Posterior vena cava (tissue), 2 donors: Measurements from ENCODE around the gene STX4. TPM values are rescaled to one million over a fixed set of nuclear protein-coding genes. Genes with fewer than 3 reads are reported as not detected.

Source experiments
- DNase-seq: peaks from one replicate; pipeline ENCODE4 v3.0.0-alpha.2; 2020; ENCODE audit warnings: low spot score
- intact Hi-C, 2 donors: fragments of 100-400 bp; cut with DNase I; formaldehyde crosslinking; loops; one replicate each; pipeline versions ENCODE4 v1.14.1 to v1.14.2; 2022 to 2023
- long read RNA-seq, 2 donors: library from polyadenylated mRNA; unstranded; transcript quantifications; one replicate each; pipeline ENCODE4 v2.0.0, GENCODE V29; 2020 to 2021
- total RNA-seq, 2 donors: library from RNA; stranded (reverse); fragmentation: NEBNext Ultra II Directional; extraction: Animal tissue kit (Norgen Biotek cat#: 25700); gene quantifications; one replicate each; pipeline ENCODE4 v1.2.1, GENCODE V29; 2021
- donor health status: DM: yes; HTN: yes; CAD: no.
- donor health status: DM: yes; HTN: yes; CAD: no.

The STX4 gene, protein sequence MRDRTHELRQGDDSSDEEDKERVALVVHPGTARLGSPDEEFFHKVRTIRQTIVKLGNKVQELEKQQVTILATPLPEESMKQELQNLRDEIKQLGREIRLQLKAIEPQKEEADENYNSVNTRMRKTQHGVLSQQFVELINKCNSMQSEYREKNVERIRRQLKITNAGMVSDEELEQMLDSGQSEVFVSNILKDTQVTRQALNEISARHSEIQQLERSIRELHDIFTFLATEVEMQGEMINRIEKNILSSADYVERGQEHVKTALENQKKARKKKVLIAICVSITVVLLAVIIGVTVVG
- 10 to 100 TPM; 54.4 to 75.4 TPM for total RNA-seq
- long read RNA-seq, donor 1, transcript STX4-201 (11 exons, 1,481 nt), result major isoform, 7 of 16 reads
- long read RNA-seq, donor 1, partial matches to known transcripts, result 3 of 16 reads
- long read RNA-seq, donor 1, other reads (novel, unspliced or antisense), result 5 of 16 reads
- long read RNA-seq, donor 2, transcript STX4-201 (11 exons, 1,481 nt), result major isoform, 51 of 77 reads
- long read RNA-seq, donor 2, partial matches to known transcripts, result 9 of 77 reads
- long read RNA-seq, donor 2, other reads (novel, unspliced or antisense), result 15 of 77 reads

DNA sequence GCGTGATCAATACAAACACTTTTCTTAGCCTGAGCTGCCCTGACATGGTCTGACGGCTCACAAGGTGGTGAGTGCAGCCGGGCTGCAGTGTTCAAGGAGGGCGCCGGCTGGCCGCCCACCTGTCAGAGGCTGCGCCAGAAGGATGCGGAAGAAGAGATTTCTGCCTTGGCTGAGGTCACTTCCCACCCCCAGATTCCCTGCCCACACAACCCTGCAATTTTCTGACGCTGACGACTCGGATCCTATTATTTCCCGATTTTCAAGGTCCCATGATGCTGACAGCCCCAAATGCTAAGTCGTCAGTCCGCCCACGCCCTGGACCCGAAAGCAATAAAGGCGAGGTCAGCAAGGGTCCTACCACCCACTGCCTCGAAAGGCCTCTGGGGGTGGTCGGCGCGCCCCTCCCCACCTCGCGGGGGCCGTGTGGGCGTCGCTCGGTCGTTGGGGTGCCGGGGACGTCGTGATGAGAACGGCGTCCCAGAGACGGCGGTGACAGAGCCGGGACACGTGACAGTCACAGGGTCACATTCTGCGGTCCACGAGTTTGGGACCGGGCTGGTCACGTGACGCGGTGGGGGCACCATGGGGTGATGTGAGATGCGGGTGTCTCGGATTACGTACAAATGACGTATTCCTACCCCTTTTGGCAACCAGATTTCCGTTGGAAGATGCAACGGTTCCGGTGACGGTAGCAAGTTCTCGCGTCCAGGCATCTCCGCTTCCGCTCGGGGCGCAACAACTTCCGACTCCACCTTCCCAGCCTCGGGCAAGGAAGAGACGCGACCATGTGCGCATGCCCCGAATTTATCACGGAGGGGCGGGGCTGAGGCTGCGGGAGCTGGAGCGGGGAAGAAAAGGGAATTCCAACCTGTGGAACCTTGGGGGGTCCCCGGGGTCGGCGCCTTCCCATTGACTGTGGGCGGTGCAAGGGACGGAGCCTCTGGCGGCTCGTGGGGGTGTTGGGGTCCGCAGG, at the start of gene STX4:
STX4 (plus strand) TSS at position 823 of the 973 bp plus-strand sequence. CDS start 248 bp downstream, outside the sequence.
- DNase-seq, result peak; percentile 100
- intact Hi-C loops, result loop anchor here in 1 of 2 donors (5.0 kb wide), 1 partner anchor 36 kb away; no protein-coding TSS in a partner anchor

DNA sequence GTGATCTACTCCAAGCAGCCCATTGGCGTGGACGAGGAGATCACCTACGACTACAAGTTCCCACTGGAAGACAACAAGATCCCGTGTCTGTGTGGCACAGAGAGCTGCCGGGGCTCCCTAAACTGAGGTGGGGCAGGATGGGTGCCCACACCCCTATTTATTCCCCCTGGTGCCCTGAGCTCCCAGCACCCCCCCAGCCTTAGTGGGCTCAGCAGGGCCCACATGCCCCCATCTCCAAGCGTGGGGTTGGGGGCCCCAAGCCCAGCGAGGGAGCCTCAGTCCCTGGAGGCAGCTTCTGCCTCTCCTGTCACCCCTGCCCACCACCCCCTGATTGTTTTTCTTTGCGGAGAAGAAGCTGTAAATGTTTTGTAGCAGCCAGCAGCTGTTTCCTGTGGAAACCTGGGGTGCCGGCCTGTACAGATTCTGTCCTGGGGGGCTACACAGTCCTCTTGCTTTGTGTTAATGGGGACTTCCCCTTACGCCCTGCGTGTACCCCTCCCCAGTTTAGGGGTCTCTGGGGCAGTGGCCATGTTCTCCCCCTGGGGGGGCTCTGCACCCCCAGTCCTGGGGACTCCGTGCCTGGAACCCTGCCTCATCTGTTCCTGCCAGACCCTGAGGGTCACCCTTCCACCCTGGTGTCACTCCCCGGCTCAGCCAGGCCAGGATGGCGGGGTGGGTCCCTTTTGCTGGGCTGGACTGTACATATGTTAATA, 49.3 kb upstream of the STX4 start:
- intact Hi-C loops, result loop anchor here in 1 of 2 donors (10.0 kb wide), 3 partner anchors 111 to 881 kb away; partner anchors contain the start of genes ARMC5 and VKORC1
- no peak for DNase-seq

DNA sequence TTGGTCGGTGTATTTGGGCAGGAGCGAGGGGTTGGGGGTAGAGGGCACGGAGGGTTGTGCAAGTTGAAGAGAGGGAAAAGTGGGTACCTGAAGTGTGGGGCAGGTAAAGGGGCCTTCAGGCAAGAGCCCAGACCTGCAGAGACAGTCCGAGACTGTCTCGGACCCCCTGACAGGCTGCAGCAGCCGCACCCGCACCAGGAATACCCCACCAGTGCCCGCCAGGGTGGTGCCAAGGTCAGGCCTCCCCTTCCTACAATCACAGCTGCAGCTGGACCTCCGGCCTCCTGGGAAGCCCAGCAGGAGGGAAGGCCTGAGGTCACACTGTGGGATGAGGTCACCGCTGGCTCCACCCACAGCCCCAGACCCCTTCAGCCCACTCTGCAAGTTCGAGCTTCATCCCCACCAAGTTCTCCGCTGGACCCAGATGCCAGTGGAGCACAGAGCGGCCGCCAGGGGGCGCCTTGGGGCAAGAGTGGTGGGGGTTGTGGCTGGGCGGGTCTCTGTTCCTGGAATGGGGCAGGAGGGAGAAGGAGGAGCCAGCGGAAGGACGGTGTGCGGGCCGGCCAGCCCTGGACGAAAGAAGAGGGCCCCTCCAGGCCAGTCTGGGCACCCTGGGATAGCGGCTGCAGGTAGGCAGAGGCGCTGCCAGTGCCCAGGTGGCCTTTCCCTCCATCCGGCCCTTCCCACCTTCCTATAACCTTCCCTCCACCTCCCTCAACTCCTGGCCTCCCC, 48.5 kb upstream of the STX4 start, which contains the start of gene HSD3B7:
HSD3B7 (plus strand) TSS at position 539 of the 732 bp plus-strand sequence. CDS start 452 bp downstream, outside the sequence.
- peak; percentile 97 for DNase-seq
- intact Hi-C loops, result loop anchor here in 1 of 2 donors (10.0 kb wide), 3 partner anchors 110 to 880 kb away; partner anchors contain the start of genes ARMC5 and VKORC1

DNA sequence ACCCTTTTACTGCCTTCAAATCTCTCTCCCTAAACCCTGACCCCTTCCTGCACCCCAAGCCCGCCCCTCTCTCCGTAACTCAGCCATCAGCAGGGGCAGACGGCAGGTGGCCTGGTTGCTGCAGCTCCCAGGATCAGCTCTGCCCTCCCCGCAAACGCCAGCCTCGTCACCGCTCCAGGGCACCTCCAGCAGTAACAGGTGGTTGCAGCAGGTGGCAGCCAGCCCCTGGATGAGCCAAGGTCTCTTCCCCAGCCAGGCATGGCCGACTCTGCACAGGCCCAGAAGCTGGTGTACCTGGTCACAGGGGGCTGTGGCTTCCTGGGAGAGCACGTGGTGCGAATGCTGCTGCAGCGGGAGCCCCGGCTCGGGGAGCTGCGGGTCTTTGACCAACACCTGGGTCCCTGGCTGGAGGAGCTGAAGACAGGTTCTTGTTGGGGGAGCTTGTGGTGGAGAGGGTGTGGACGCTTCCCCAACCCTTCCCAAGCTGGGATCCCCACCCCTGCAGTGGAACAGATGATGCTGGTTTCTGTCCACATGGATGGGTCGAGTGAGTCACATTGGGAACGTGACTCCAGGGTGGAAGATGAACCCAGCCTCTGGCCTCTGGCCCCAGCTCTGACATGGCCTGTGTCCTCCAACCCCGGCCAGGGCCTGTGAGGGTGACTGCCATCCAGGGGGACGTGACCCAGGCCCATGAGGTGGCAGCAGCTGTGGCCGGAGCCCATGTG, 47.8 kb upstream of the STX4 start:
- intact Hi-C loops, result loop anchor here in 1 of 2 donors (10.0 kb wide), 3 partner anchors 109 to 879 kb away; partner anchors contain the start of genes ARMC5 and VKORC1
- peak; percentile 87 for DNase-seq

DNA sequence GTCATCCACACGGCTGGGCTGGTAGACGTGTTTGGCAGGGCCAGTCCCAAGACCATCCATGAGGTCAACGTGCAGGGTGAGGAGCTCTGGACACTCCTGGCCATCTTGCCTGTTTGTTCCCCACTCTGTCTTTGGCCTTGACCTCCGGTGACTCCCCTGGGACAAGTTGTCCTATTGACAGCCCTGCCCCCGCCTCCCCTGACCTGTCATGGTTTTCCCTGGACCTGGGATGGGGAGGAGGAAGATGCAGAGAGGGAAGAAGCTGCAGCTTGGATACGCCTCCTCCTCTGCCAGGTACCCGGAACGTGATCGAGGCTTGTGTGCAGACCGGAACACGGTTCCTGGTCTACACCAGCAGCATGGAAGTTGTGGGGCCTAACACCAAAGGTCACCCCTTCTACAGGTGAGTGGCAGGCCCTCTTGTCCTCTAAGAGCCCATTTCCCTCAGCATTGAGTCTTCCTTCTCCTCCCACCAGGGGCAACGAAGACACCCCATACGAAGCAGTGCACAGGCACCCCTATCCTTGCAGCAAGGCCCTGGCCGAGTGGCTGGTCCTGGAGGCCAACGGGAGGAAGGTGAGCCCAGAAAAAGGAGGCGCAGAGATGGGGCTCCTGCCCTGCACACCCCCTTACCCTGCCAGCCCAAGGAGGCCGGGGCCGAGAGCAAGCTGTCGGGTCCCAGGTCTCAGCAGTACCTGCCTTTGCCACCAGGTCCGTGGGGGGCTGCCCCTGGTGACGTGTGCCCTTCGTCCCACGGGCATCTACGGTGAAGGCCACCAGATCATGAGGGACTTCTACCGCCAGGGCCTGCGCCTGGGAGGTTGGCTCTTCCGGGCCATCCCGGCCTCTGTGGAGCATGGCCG, 47.0 kb upstream of the STX4 start:
- intact Hi-C loops, result loop anchor here in 1 of 2 donors (10.0 kb wide), 3 partner anchors 108 to 878 kb away; partner anchors contain the start of genes ARMC5 and VKORC1

DNA sequence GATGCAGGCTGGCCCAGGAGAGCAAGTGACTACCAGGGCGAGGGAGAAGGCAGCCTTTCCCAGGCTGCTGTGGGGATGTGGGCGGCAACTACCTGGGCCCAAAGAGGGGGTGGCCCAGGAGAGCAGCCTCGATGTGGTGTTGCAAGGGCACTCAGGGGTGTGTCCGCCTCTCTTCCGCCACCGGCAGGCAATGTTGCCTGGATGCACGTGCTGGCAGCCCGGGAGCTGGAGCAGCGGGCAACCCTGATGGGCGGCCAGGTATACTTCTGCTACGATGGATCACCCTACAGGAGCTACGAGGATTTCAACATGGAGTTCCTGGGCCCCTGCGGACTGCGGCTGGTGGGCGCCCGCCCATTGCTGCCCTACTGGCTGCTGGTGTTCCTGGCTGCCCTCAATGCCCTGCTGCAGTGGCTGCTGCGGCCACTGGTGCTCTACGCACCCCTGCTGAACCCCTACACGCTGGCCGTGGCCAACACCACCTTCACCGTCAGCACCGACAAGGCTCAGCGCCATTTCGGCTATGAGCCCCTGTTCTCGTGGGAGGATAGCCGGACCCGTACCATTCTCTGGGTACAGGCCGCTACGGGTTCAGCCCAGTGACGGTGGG, 45.7 kb upstream of the STX4 start:
- DNase-seq, result no peak
- intact Hi-C loops, result loop anchor here in 1 of 2 donors (10.0 kb wide), 3 partner anchors 107 to 877 kb away; partner anchors contain the start of genes ARMC5 and VKORC1

More for the DNA sequence above, 47.0 kb upstream of the STX4 start:
- DNase-seq, result no peak

DNA sequence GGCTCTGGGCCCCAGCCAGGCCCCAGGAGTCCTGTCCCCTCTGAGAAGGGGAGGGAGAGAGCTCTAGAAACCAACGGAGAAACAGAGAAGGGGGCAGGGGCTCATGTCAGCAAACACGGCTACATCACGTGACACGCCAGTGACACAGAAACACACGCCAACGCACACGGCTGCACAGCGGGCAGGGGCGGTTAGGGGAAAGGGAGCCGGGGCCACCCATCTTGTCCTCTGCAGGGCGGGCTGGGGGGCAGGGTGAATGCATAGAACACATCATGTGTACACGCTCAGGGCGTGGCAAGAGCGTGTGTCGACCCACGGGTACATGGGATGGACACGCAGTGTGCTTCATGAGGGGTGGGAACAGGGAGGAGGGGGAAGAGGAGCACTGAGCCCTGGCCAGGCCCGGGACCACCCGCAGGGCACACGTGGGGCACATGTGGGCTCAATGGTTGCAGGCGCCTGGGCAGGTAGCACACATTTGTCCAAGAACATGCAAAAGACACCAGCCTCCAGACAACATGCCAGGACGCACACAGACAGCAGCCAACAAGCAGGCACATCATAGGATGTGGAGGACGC, 43.8 kb upstream of the STX4 start:
- intact Hi-C loops, result loop anchor here in 1 of 2 donors (10.0 kb wide), 3 partner anchors 105 to 875 kb away; partner anchors contain the start of genes ARMC5 and VKORC1

DNA sequence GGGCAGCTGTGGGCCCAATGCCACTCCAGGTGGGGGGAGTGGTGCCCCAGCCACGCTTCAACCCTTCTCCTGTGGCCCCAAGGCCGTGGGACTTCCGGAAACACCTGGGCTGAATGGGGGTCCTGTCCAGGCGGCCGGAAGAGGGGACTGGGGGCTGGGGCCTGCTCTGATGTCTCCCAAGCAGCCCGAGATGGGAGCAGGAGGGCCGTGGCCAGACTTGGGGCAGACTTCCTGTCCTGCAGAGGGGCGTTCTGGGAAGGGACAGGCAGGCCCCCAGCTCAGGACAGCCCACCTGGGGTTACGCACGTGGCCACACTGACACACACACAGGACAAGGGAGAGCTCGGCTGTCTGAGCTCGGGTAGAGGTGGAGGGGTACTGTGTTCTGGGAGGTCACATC, 43.3 kb upstream of the STX4 start:
- DNase-seq, result no peak
- intact Hi-C loops, result no loop called here

More for the DNA sequence above, 43.8 kb upstream of the STX4 start:
- no peak for DNase-seq

DNA sequence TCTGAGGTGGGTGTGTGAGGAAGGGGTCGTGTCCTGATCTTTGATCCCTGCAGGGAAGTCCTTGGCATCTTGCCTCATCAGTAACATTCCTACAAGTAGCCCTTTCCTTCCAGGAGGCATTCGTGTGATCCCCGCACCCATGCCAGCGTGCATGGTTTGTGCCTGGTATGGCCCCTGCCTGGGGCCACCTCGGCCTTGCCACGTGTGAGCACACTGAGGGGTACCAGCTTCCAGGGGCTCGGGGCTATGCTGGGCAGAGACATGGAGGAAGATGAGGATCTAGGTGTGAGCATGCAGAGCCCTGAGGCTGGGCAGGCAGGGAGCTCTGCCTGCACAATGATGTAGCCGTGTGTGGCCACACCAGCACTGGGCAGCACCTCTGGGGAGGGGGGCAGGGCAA, 42.3 kb upstream of the STX4 start:
- DNase-seq, result no peak
- intact Hi-C loops, result no loop called here

DNA sequence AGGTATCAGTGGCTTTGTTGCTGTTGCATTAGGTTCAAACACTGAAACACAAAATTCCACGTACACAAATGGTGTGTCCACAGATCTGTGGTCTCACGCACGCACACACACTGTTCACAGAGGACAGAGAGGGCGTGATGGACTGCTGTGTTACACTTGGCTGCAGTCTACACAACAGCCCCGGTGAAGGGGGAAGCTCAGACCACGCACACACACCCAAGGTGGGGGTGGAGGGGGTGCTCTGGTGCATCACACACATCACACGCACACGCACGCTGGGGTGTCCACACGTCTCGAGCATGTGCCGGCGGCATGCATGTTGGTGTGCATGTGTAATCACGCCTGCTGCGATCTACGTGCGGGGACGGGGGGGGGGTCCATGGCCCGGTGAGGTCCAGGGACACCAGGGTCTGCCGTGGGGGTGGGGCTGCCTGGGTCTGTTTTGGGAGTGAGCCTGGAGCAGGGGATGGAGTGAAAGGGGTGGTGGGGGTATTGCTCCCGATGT, 41.0 kb upstream of the STX4 start:
- no peak for DNase-seq
- intact Hi-C loops, result no loop called here

DNA sequence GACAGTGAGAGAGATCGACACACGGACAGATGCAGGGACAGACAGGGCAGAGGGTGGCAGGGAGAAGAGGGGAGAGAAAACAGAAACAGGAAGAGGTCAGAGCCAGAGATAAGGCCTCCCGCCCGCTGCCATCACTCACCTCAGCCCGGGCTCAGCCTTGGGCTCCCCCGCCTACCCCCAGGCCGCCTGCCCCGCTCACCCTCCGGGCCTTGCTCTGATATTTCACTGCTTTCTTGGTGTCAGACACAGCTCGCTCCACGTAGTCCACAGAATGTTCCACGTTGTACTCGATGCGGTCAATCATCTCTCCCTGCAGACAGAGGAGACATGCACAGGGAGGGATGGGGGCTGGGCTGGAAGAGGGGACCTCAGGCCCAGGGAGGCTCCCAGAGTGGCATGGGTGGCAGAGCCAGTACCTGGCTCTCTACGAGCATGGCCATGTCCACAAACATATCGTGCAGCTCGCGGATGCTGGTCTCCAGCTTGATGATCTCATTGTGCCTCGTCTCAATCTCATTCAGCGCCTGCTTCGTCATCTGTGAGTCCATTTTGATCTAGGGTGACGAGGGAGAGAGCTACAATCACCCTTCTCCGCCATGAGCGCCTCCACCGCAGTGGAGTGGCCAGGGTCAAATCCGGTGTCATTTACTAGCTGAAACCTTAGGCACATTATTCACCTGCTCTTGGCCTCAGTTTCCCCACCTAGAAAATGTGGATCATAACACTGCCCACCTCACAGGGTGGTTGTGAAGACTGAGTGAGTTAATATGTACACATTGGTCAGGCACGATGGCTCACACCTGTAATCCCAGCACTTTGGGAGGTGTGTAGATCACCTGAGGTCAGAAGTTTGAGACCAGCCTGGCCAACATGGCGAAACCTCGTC, 40.2 kb upstream of the STX4 start:
- intact Hi-C loops, result no loop called here
- no peak for DNase-seq

DNA sequence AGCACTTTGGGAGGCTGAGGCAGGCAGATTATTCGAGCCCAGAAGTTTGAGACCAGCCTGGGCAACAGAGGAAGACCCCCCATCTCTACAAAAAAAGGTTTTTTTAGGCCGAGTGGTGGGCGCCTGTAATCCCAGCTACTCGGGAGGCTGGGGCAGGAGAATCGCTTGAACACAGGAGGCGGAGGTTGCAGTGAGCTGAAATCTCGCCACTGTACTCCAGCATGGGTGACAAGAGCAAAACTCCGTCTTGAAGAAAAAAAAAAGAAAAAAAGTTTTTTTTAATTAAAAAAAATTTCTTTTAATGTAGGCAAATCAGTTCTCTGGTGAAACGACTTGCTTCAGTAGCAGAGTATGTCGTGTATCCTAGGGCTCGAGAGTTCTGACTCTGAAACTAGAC, 37.4 kb upstream of the STX4 start:
- DNase-seq, result no peak
- intact Hi-C loops, result loop anchor here in 1 of 2 donors (5.0 kb wide), 1 partner anchor 36 kb away; the partner anchor contains the start of gene STX4

DNA sequence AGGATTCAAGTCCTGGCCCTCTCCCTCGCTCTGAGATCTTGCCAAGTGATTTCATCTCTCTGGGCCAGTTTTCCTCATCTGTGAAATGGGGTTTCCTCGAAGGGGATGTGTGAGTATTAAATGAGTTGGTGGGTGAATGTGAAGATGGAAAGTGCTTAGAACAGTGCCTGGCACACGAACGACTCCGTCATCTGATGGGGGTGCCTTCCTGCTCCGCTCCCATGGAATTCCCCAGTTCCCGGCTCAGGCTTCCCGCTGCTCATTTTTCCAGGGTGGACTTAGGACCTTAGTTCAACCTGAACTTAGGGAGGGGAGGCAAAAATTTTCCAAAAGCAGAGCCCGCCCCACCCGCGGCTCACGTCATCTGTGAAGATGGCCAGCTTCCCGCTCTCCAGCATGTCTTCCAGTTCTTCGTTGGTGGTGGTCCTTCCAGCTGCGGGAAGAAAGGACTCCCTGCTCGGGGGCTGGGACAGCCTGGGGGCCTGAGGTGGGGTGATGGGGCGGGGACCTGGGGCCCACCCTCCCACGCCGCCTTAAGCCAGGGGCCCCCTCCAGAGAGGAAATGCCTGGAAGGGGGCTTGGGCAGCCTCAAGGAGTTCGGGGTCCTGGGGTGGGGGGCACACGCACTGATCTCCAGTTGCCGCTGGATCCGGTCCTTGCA, 36.9 kb upstream of the STX4 start:
- intact Hi-C loops, result loop anchor here in 1 of 2 donors (5.0 kb wide), 1 partner anchor 36 kb away; the partner anchor contains the start of gene STX4
- no peak for DNase-seq
